ENCODE results near the gene ELMO1. TPM values are rescaled to one million over a fixed set of nuclear protein-coding genes. Genes with fewer than 3 reads are reported as not detected.

The ELMO1 gene
- total RNA-seq, 1 experiment from 2014 or later, result not detected

GRCh38 chr7:36955456-36956129 is 493.1 kb downstream of the ELMO1 start:
- Histone ChIP-seq H3K36me3 (ENCODE audit: insufficient read depth, low read length, poor library complexity, severe bottlenecking) (no peaks in the 10 kb centered on the region), H3K9me3 (ENCODE audit: low read depth, low read length, poor library complexity, severe bottlenecking) (no peaks in the 10 kb centered on the region), H3K27ac (ENCODE audit: low read depth, low read length, poor library complexity, severe bottlenecking) (no peak overlapping the region), H3K4me3 (ENCODE audit: low read depth, low read length, poor library complexity, severe bottlenecking) (no peak overlapping the region), H3K4me1 (ENCODE audit: insufficient read depth, low read length, poor library complexity, severe bottlenecking) (no peaks in the 10 kb centered on the region), H3K27me3 (replicated peaks; ENCODE audit: insufficient read depth, low read depth, low read length, poor library complexity) (no peaks in the 10 kb centered on the region)
- no TSS peak for BruUV-seq (replicated peaks)
- TF ChIP-seq EZH2 (IDR thresholded peaks at IDR 0.05; ENCODE audit: borderline replicate concordance, low read depth, low read length, poor library complexity, severe bottlenecking) (no peak), CTCF (conservative IDR thresholded peaks at IDR 0.05; ENCODE audit: low read depth, low read length) (no peak)
- CTCF ChIA-PET, result no interaction called here
- DNase-seq (ENCODE audit: low spot score), result no peak
- POLR2A ChIA-PET (ENCODE audit: low non-redundant PET), result no interaction called here
- intact Hi-C loops (cut with micrococcal nuclease; ENCODE audit: unreplicated experiment), result no loop called here

DNA sequence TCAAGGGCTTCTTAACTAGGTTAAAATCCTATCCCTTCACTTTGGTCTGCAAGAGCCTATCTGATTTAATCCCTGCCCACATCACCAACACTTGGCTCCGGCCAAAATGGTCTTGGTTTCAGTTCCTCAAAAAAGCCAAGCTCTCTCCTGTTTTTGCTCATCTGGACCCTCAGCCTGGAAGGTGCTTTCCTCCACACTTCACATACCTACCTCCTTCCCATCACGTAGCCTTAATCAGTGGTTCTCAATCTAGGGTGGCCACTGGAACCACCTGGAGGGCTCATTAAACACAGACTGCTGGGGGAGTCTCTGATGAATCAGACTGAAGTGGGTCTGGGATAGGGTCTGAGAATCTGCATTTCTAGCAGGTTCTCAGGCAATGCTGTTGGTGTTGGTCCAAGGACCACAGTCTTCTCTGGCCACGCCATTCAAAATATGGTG is 497.4 kb downstream of the ELMO1 start:
- CTCF ChIA-PET, result no interaction called here
- POLR2A ChIA-PET (ENCODE audit: low non-redundant PET), result no interaction called here
- H3K4me1 ChIP-seq (ENCODE audit: insufficient read depth, low read length, poor library complexity, severe bottlenecking), result no peaks in the 10 kb centered on the region
- H3K27me3 ChIP-seq (replicated peaks; ENCODE audit: insufficient read depth, low read depth, low read length, poor library complexity), result no peaks in the 10 kb centered on the region
- no peak overlapping the region for H3K4me3 ChIP-seq (ENCODE audit: low read depth, low read length, poor library complexity, severe bottlenecking)
- H3K9me3 ChIP-seq (ENCODE audit: low read depth, low read length, poor library complexity, severe bottlenecking), result no peaks in the 10 kb centered on the region
- intact Hi-C loops (cut with micrococcal nuclease; ENCODE audit: unreplicated experiment), result no loop called here
- DNase-seq (ENCODE audit: low spot score), result no peak
- no peaks in the 10 kb centered on the region for H3K36me3 ChIP-seq (ENCODE audit: insufficient read depth, low read length, poor library complexity, severe bottlenecking)
- no TSS peak for BruUV-seq (replicated peaks)
- no peak for TF ChIP-seq CTCF (conservative IDR thresholded peaks at IDR 0.05; ENCODE audit: low read depth, low read length)
- TF ChIP-seq EZH2 (IDR thresholded peaks at IDR 0.05; ENCODE audit: borderline replicate concordance, low read depth, low read length, poor library complexity, severe bottlenecking), result no peak
- H3K27ac ChIP-seq (ENCODE audit: low read depth, low read length, poor library complexity, severe bottlenecking), result no peak overlapping the region

GRCh38 chr7:36949711-36950600 is 498.7 kb downstream of the ELMO1 start:
- Histone ChIP-seq H3K9me3 (ENCODE audit: low read depth, low read length, poor library complexity, severe bottlenecking) (no peaks in the 10 kb centered on the region), H3K36me3 (ENCODE audit: insufficient read depth, low read length, poor library complexity, severe bottlenecking) (no peaks in the 10 kb centered on the region), H3K27ac (ENCODE audit: low read depth, low read length, poor library complexity, severe bottlenecking) (no peak overlapping the region), H3K27me3 (replicated peaks; ENCODE audit: insufficient read depth, low read depth, low read length, poor library complexity) (no peaks in the 10 kb centered on the region), H3K4me1 (ENCODE audit: insufficient read depth, low read length, poor library complexity, severe bottlenecking) (no peaks in the 10 kb centered on the region), H3K4me3 (ENCODE audit: low read depth, low read length, poor library complexity, severe bottlenecking) (no peak overlapping the region)
- intact Hi-C loops (cut with micrococcal nuclease; ENCODE audit: unreplicated experiment), result no loop called here
- BruUV-seq (replicated peaks), result no TSS peak
- TF ChIP-seq EZH2 (IDR thresholded peaks at IDR 0.05; ENCODE audit: borderline replicate concordance, low read depth, low read length, poor library complexity, severe bottlenecking) (no peak), CTCF (conservative IDR thresholded peaks at IDR 0.05; ENCODE audit: low read depth, low read length) (no peak)
- ChIA-PET CTCF (no interaction called here), POLR2A (ENCODE audit: low non-redundant PET) (no interaction called here)
- DNase-seq (ENCODE audit: low spot score), result peak; percentile 58

All from A673 (cell line).